ENCODE measurements around the gene RAPGEF4. TPM values are rescaled to one million over a fixed set of nuclear protein-coding genes. Genes with fewer than 3 reads are reported as not detected.

Gene RAPGEF4
- total and polyA plus RNA-seq, 2 of the 13 experiments (the other 11 are each of a cell fraction or from before 2014, with no cell fraction given): 0.78 to 0.91 TPM

- no peak overlapping the region for H3K27ac ChIP-seq (ENCODE audit: extremely low read length, insufficient read depth, low read length)
- intact Hi-C loops (cut with micrococcal nuclease; ENCODE audit: unreplicated experiment): no loop called here
- H3K36me3 ChIP-seq (replicated peaks in 1 of 2; ENCODE audit: control insufficient read depth in 1 of 2, insufficient read depth in 2 of 2, low read length in 2 of 2): no peaks in the 10 kb centered on the region
- ChIA-PET POLR2A (no interaction called here), CTCF (ENCODE audit: low intra/inter-chr PET ratio, low total read pairs) (no interaction called here)
- no peaks in the 10 kb centered on the region for H3K4me1 ChIP-seq (ENCODE audit: insufficient read depth, low read length)
- no peaks in the 10 kb centered on the region for H4K20me1 ChIP-seq (ENCODE audit: insufficient read depth, low read length)
- ATAC-seq (no peak), DNase-seq (ENCODE audit: low spot score) (no peak), FAIRE-seq (no peak)
- TF ChIP-seq CREM (IDR thresholded peaks at IDR 0.05) (no peak), CREM (CRISPR knock-in tag; IDR thresholded peaks at IDR 0.05) (no peak), ZNF7 (CRISPR knock-in tag; IDR thresholded peaks at IDR 0.05) (no peak), MXI1 (IDR thresholded peaks at IDR 0.05; ENCODE audit: borderline replicate concordance, low read depth, low read length) (no peak)
- H3K9ac ChIP-seq (ENCODE audit: insufficient read depth, low read depth, low read length): no peak overlapping the region
- no TSS peak for BruUV-seq (replicated peaks)
- H3K4me2 ChIP-seq (ENCODE audit: low read depth, low read length): no peak overlapping the region
- H2AFZ ChIP-seq (ENCODE audit: low read length): no peak overlapping the region
- H3K27me3 ChIP-seq (ENCODE audit: control insufficient read depth in 1 of 2, insufficient read depth in 2 of 2, low read length in 2 of 2): 0 out of 5 replicates have a peak, but pooled peaks cover 0 to 3% of the 10 kb centered on the region in 2 experiments
- H3K4me3 ChIP-seq (replicated peaks in 1 of 3; ENCODE audit: insufficient read depth in 1 of 3, low read depth in 2 of 3, low read length in 3 of 3): no peak overlapping the region
- in situ Hi-C loops (cut with HindIII; ENCODE audit: extremely low pct_ligation_motif_present, low pct_unique_long_range_greater_than_20kb): no loop called here
- no peaks in the 10 kb centered on the region for H3K79me2 ChIP-seq (ENCODE audit: insufficient read depth, low read length)
- WGBS (ENCODE audit: low lambda C conversion rate): 0% methylated on average over 1 of the region's 1 CpG
- no peaks in the 10 kb centered on the region for H3K9me3 ChIP-seq (ENCODE audit: low read length)
Measured at GRCh38 chr2:172769879-172770278, 34.2 kb downstream of the RAPGEF4 start.

GRCh38 chr2:172770887-172771286, 35.2 kb downstream of the RAPGEF4 start:
- H3K27me3 ChIP-seq (ENCODE audit: control insufficient read depth in 1 of 2, insufficient read depth in 2 of 2, low read length in 2 of 2): 0 out of 5 replicates have a peak, but pooled peaks cover 0 to 3% of the 10 kb centered on the region in 2 experiments
- CTCF ChIA-PET (ENCODE audit: low intra/inter-chr PET ratio, low total read pairs): no interaction called here
- no peak overlapping the region for H3K4me3 ChIP-seq (replicated peaks in 1 of 3; ENCODE audit: insufficient read depth in 1 of 3, low read depth in 2 of 3, low read length in 3 of 3)
- POLR2A ChIA-PET: no interaction called here
- no peak overlapping the region for H3K4me2 ChIP-seq (ENCODE audit: low read depth, low read length)
- H4K20me1 ChIP-seq (ENCODE audit: insufficient read depth, low read length): no peaks in the 10 kb centered on the region
- no peaks in the 10 kb centered on the region for H3K36me3 ChIP-seq (replicated peaks in 1 of 2; ENCODE audit: control insufficient read depth in 1 of 2, insufficient read depth in 2 of 2, low read length in 2 of 2)
- intact Hi-C loops (cut with micrococcal nuclease; ENCODE audit: unreplicated experiment) (no loop called here), in situ Hi-C loops (cut with HindIII; ENCODE audit: extremely low pct_ligation_motif_present, low pct_unique_long_range_greater_than_20kb) (no loop called here)
- H3K79me2 ChIP-seq (ENCODE audit: insufficient read depth, low read length): no peaks in the 10 kb centered on the region
- DNase-seq (ENCODE audit: low spot score): no peak
- TF ChIP-seq CENPBD1 (CRISPR knock-in tag; IDR thresholded peaks at IDR 0.05; ENCODE audit: borderline replicate concordance, low read depth): no peak
- peak; percentile 70; the same call in 1 of the 2 replicates for TF ChIP-seq ZNF564 (CRISPR knock-in tag; IDR thresholded peaks at IDR 0.05)
- no peak for ATAC-seq
- no TSS peak for BruUV-seq (replicated peaks)
- H2AFZ ChIP-seq (ENCODE audit: low read length): no peak overlapping the region
- H3K9me3 ChIP-seq (ENCODE audit: low read length): no peaks in the 10 kb centered on the region
- H3K4me1 ChIP-seq (ENCODE audit: insufficient read depth, low read length): no peaks in the 10 kb centered on the region
- H3K9ac ChIP-seq (ENCODE audit: insufficient read depth, low read depth, low read length): no peak overlapping the region
- FAIRE-seq: no peak
- H3K27ac ChIP-seq (ENCODE audit: extremely low read length, insufficient read depth, low read length): no peak overlapping the region

Data from HepG2 (cell line).